ENCODE measurements around the gene FAAH. TPM values are rescaled to one million over a fixed set of nuclear protein-coding genes. Genes with fewer than 3 reads are reported as not detected.

FAAH gene
- total RNA-seq, 2 donors from 2014 or later = 14.1 to 21.9 TPM

GRCh38 chr1:46368791-46369190 lies 25.3 kb upstream of the FAAH start:
- TF ChIP-seq, protein P1, sequence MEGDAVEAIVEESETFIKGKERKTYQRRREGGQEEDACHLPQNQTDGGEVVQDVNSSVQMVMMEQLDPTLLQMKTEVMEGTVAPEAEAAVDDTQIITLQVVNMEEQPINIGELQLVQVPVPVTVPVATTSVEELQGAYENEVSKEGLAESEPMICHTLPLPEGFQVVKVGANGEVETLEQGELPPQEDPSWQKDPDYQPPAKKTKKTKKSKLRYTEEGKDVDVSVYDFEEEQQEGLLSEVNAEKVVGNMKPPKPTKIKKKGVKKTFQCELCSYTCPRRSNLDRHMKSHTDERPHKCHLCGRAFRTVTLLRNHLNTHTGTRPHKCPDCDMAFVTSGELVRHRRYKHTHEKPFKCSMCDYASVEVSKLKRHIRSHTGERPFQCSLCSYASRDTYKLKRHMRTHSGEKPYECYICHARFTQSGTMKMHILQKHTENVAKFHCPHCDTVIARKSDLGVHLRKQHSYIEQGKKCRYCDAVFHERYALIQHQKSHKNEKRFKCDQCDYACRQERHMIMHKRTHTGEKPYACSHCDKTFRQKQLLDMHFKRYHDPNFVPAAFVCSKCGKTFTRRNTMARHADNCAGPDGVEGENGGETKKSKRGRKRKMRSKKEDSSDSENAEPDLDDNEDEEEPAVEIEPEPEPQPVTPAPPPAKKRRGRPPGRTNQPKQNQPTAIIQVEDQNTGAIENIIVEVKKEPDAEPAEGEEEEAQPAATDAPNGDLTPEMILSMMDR (IDR thresholded peaks at IDR 0.05) = no peak
- Histone ChIP-seq H3K4me1 (ENCODE audit: control insufficient read depth in 1 of 2, low read depth in 2 of 2) (peaks cover 0 to 3% of the 10 kb centered on the region in 2 donors), H3K36me3 (peaks cover 13% of the 10 kb centered on the region), H3K27ac (no peak overlapping the region), H3K27me3 (replicated peaks; ENCODE audit: insufficient read depth) (no peaks in the 10 kb centered on the region), H3K9me3 (no peaks in the 10 kb centered on the region), H3K4me3 (no peak overlapping the region)
- DNase-seq (ENCODE audit: low spot score) (no peak), ATAC-seq (ENCODE audit: insufficient number of reproducible peaks, low FRiP score, low read depth) (no peak)

GRCh38 chr1:46369542-46370213 lies 24.4 kb upstream of the FAAH start:
- ATAC-seq (ENCODE audit: insufficient number of reproducible peaks, low FRiP score, low read depth) (no peak), DNase-seq (ENCODE audit: low spot score) (no peak)
- TF ChIP-seq, protein P1 (IDR thresholded peaks at IDR 0.05) = no peak
- Histone ChIP-seq H3K9me3 (no peaks in the 10 kb centered on the region), H3K36me3 (peaks cover 8% of the 10 kb centered on the region), H3K27me3 (replicated peaks; ENCODE audit: insufficient read depth) (no peaks in the 10 kb centered on the region), H3K27ac (no peak overlapping the region), H3K4me3 (no peak overlapping the region), H3K4me1 (ENCODE audit: control insufficient read depth in 1 of 2, low read depth in 2 of 2) (peaks cover 0 to 3% of the 10 kb centered on the region in 2 donors)

DNA sequence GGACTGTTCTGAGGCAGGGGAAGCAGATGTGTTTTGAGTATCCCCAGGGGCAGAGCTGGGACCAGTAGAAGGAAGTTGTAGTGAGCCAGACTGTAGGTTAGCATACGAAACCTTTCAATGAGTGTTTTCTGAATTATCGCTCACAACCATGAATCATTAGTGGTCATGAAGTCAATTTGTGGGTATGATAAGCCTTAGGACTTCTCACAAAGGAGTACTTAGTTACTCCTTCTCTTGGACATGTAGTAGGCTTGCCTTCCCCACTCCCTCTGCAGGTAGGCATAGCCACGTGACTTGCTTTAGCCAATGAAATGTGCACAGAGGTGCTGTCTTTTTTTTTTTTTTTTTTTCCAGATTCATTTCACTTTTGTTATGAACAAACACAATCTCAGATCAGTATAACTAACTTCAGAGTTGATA lies 23.9 kb upstream of the FAAH start:
- no peak overlapping the region for H3K4me3 ChIP-seq

DNA sequence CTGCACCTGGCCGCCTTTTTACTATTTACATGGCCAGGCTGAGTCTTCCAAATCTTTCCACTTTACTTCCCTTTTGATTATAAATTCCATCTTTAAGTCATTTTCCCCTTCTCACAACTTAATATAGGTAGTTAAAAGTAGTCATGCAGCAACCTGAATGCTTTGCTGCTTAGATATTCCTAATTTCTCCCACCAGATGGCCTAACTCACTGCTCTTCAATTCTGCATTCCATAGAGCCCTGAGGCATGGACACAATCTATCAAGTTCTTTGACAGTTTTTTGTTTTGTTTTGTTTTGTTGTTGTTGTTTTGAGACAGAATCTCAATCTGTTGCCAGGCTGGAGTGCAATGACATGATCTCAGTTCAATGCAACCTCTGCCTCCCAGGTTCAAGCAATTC lies 21.7 kb upstream of the FAAH start:
- no peak overlapping the region for H3K27ac ChIP-seq
- H3K9me3 ChIP-seq = no peaks in the 10 kb centered on the region
- TF ChIP-seq, protein P1 (IDR thresholded peaks at IDR 0.05) = no peak
- DNase-seq (ENCODE audit: low spot score) (no peak), ATAC-seq (ENCODE audit: insufficient number of reproducible peaks, low FRiP score, low read depth) (no peak)
- H3K4me3 ChIP-seq = no peak overlapping the region
- H3K4me1 ChIP-seq (ENCODE audit: control insufficient read depth in 1 of 2, low read depth in 2 of 2) = peaks cover 0 to 3% of the 10 kb centered on the region in 2 donors
- H3K27me3 ChIP-seq (replicated peaks; ENCODE audit: insufficient read depth) = no peaks in the 10 kb centered on the region
- peaks cover 3% of the 10 kb centered on the region for H3K36me3 ChIP-seq

More for the DNA sequence above, 23.9 kb upstream of the FAAH start:
- no peak for DNase-seq (ENCODE audit: low spot score)
- ATAC-seq (ENCODE audit: insufficient number of reproducible peaks, low FRiP score, low read depth) = no peak
- H3K27ac ChIP-seq = no peak overlapping the region
- no peaks in the 10 kb centered on the region for H3K9me3 ChIP-seq
- TF ChIP-seq, protein P1 (IDR thresholded peaks at IDR 0.05) = no peak
- no peaks in the 10 kb centered on the region for H3K27me3 ChIP-seq (replicated peaks; ENCODE audit: insufficient read depth)
- peaks cover 8% of the 10 kb centered on the region for H3K36me3 ChIP-seq
- peaks cover 0 to 3% of the 10 kb centered on the region in 2 donors for H3K4me1 ChIP-seq (ENCODE audit: control insufficient read depth in 1 of 2, low read depth in 2 of 2)

DNA sequence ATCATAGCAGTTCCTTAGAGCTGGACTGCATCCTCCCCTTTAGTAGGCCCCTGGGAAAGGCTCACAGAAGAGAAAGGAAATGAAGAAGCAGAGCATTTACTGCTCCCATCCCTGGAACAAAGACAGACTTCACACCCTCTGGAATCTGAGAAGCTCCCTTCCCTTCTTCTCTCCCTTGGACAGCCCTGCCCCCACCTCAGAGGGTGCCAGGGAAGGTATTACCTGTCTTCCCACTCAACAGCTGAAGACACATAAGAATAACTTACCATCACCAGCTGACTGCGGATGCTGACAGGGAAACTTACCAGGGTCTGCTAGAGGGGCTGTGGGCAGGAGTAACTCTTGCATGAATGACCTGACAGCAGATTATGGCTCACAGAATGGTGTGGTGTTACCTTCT lies 14.1 kb upstream of the FAAH start:
- DNase-seq (ENCODE audit: low spot score) (no peak), ATAC-seq (ENCODE audit: insufficient number of reproducible peaks, low FRiP score, low read depth) (no peak)
- Histone ChIP-seq H3K27me3 (replicated peaks; ENCODE audit: insufficient read depth) (no peaks in the 10 kb centered on the region), H3K4me1 (ENCODE audit: control insufficient read depth in 1 of 2, low read depth in 2 of 2) (no peaks in the 10 kb centered on the region), H3K27ac (no peak overlapping the region), H3K36me3 (no peaks in the 10 kb centered on the region), H3K4me3 (no peak overlapping the region), H3K9me3 (no peaks in the 10 kb centered on the region)
- TF ChIP-seq, protein P1 (IDR thresholded peaks at IDR 0.05) = no peak

Measured in thoracic aorta (tissue), 2 donors.